Prostate gland (tissue), 2 donors: ENCODE measurements around the gene MSANTD1. TPM values are rescaled to one million over a fixed set of nuclear protein-coding genes. Genes with fewer than 3 reads are reported as not detected.

ENCODE experiments used
- DNase-seq: peaks from one replicate; pipeline ENCODE4 v3.0.0-alpha.2; 2019; ENCODE audit warnings: low spot score
- H3K27ac ChIP-seq, 2 donors: fragments of 200-600 bp; sonication (generic); 2 replicates each; pipeline ENCODE4 v1.5.1; 2017 to 2019
- H3K27me3 ChIP-seq: fragments of 200-600 bp; sonication (generic); replicated peaks from 2 replicates; pipeline ENCODE4 v1.5.1; 2019; ENCODE audit not compliant: insufficient read depth
- H3K36me3 ChIP-seq, 2 donors: fragments of 200-600 bp; sonication (generic); 1 replicate in 1 of 2; 2 replicates in 1 of 2; pipeline versions ENCODE4 v1.5.1 to v1.8.1; 2017 to 2019
- H3K4me1 ChIP-seq: fragments of 200-600 bp; sonication (generic); replicated peaks from 2 replicates; pipeline ENCODE4 v1.5.1; 2019
- H3K4me3 ChIP-seq, 2 donors: fragments of 200-600 bp; sonication (generic); 2 replicates each; pipeline ENCODE4 v1.5.1; 2017 to 2019
- H3K9me3 ChIP-seq: fragments of 200-600 bp; sonication (generic); 2 replicates; pipeline ENCODE4 v1.5.1; 2017
- CTCF ChIP-seq, 4 experiments: fragments of 200-600 bp in 2 of 4; fragments of 450-650 bp in 2 of 4; sonication (generic) in 2 of 4; IDR thresholded peaks; 1 replicate in 3 of 4; 2 replicates in 1 of 4; pipeline ENCODE4 v1.5.1; 2016 to 2019; ENCODE audit warnings: antibody characterized with exemption in 4 of 4, mild to moderate bottlenecking in 2 of 4, moderate library complexity in 2 of 4
- POLR2A ChIP-seq: fragments of 450-650 bp; IDR thresholded peaks from one replicate; pipeline ENCODE4 v1.6.1; 2016; ENCODE audit warnings: antibody characterized with exemption, mild to moderate bottlenecking
- POLR2AphosphoS5 ChIP-seq: sonication (generic); formaldehyde crosslinking; IDR thresholded peaks from one replicate; pipeline ENCODE4 v1.6.1; 2017; ENCODE audit warnings: antibody characterized with exemption
- WGBS: methylation state at CpG from one replicate; pipeline ENCODE4 v1.1.5; 2018; 5-methylcytosine and 5-hydroxymethylcytosine counted together
- intact Hi-C: fragments of 100-400 bp; cut with DNase I; formaldehyde crosslinking; loops from one replicate; pipeline ENCODE4 v1.14.2; 2022
- total RNA-seq, 2 donors: library from RNA; depleted of rRNA; stranded (reverse); fragments of >200 nt; gene quantifications; one replicate each; pipeline ENCODE4 v1.1.0, GENCODE V29; 2016

The MSANTD1 gene
- total RNA-seq, 2 donors from 2014 or later, result 1.2 to 4.4 TPM

DNA sequence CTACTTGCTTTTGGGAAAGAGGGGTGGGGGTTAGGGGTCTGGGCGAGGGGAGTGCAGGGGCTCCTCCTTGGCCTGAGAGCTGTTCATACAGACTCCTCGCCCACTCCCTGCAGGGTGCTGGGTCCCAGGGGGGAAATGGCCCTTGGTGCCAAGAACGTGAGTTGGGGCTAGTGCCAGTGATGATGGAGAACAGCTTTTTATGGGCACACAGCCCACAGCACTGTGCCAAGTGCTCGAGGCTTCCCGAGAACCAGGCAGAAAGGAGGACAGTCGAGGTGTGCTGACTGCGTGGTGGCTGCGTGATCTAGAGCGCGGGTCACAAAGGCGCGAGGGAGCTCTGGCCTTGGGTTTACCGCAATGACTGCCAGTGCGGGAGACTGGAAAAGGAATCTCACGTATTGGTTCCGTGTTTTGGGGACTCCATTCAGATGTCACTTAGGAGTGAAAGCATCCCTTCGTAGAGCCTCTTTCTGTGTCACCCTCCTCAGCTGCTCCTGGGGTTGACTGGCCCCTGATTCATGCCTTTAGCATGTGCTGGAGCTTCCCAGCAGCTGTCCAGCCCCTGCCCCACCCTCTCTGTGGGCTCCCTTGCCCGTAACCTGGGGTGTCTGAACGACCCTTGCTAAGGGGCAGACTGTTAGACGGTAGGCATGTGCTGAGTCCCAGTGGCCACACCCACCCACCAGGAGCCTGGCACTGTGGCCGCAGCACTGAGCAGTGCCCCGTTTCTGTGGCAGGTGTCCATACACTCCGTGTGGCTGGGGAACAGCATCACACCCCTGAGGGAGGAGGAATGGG, 20.9 kb upstream of the MSANTD1 start:
- intact Hi-C loops, result no loop called here
- Histone ChIP-seq H3K4me1 (no peaks in the 10 kb centered on the region), H3K9me3 (no peaks in the 10 kb centered on the region), H3K27me3 (no peaks in the 10 kb centered on the region), H3K36me3 (peaks cover 23 to 29% of the 10 kb centered on the region in 2 donors), H3K27ac (no peak overlapping the region), H3K4me3 (no peak overlapping the region)
- 74% methylated on average over 23 of the region's 23 CpGs for WGBS
- no peak for DNase-seq
- TF ChIP-seq CTCF (IDR thresholded peaks at IDR 0.05) (no peak), POLR2A (no peak), POLR2AphosphoS5 (no peak)

GRCh38 chr4:3228881-3229280, 20.1 kb upstream of the MSANTD1 start:
- DNase-seq, result no peak
- Histone ChIP-seq H3K27ac (no peak overlapping the region), H3K27me3 (no peaks in the 10 kb centered on the region), H3K9me3 (no peaks in the 10 kb centered on the region), H3K4me1 (no peaks in the 10 kb centered on the region), H3K4me3 (no peak overlapping the region), H3K36me3 (peaks cover 19 to 36% of the 10 kb centered on the region in 2 donors)
- 94% methylated on average over 13 of the region's 13 CpGs for WGBS
- TF ChIP-seq CTCF (IDR thresholded peaks at IDR 0.05) (no peak), POLR2A (no peak), POLR2AphosphoS5 (no peak)
- intact Hi-C loops, result no loop called here

DNA sequence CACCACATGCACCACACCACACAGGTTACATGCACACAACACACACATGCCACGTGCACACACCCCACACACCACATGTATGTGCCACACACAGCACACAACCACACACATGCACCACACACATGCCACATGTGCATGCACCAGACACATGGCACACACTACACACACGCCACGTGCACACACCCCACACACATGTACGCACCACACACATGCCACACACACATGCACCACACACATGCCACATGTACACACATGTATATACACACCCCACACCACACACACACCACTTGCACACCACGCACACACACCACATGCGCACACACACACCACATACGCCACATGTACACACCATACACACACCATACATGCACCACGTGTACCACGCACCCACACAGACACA, 19.6 kb upstream of the MSANTD1 start:
- no peak for TF ChIP-seq CTCF (IDR thresholded peaks at IDR 0.05)
- no peak for TF ChIP-seq POLR2A
- TF ChIP-seq POLR2AphosphoS5, result no peak
- DNase-seq, result no peak
- H3K4me1 ChIP-seq, result no peaks in the 10 kb centered on the region
- no peaks in the 10 kb centered on the region for H3K9me3 ChIP-seq
- WGBS, result 95% methylated on average over 9 of the region's 9 CpGs
- no peak overlapping the region for H3K4me3 ChIP-seq
- intact Hi-C loops, result no loop called here
- peaks cover 19 to 36% of the 10 kb centered on the region in 2 donors for H3K36me3 ChIP-seq
- no peaks in the 10 kb centered on the region for H3K27me3 ChIP-seq
- H3K27ac ChIP-seq, result no peak overlapping the region

DNA sequence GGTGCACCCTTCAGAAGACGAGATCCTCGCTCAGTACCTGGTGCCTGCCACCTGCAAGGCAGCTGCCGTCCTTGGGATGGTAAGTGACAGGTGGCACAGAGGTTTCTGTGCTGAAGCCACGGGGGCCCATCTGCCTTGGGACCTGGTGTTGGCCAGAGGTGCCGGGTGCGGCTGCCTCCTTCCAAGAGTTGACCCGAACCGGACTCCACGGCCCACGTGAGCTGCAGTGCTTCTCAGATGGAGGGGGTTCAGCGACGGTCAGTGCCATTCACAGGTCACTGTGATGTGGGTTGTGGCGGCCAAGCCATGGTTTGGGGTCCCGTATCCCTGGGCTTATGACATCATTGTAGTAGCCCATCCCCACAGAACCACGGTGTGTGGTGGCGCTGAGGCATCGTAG, 19.0 kb upstream of the MSANTD1 start:
- no peak overlapping the region for H3K4me3 ChIP-seq
- DNase-seq, result no peak
- no peaks in the 10 kb centered on the region for H3K27me3 ChIP-seq
- TF ChIP-seq CTCF (IDR thresholded peaks at IDR 0.05) (no peak), POLR2A (no peak), POLR2AphosphoS5 (no peak)
- 95% methylated on average over 16 of the region's 17 CpGs for WGBS
- no peak overlapping the region for H3K27ac ChIP-seq
- H3K36me3 ChIP-seq, result peaks cover 19 to 36% of the 10 kb centered on the region in 2 donors
- no peaks in the 10 kb centered on the region for H3K9me3 ChIP-seq
- no peaks in the 10 kb centered on the region for H3K4me1 ChIP-seq
- intact Hi-C loops, result no loop called here

GRCh38 chr4:3231471-3231870, 17.5 kb upstream of the MSANTD1 start:
- Histone ChIP-seq H3K9me3 (no peaks in the 10 kb centered on the region), H3K36me3 (peaks cover 19 to 41% of the 10 kb centered on the region in 2 donors), H3K27ac (no peak overlapping the region), H3K4me1 (no peaks in the 10 kb centered on the region), H3K27me3 (no peaks in the 10 kb centered on the region), H3K4me3 (no peak overlapping the region)
- DNase-seq, result no peak
- no peak for TF ChIP-seq POLR2A
- 86% methylated on average over 9 of the region's 9 CpGs for WGBS
- intact Hi-C loops, result no loop called here
